HG03558 (cell line): ENCODE results near the gene DDX50.
"Not testable (repeated sequence)": the region's sequence is repeated elsewhere in the genome, so short reads cannot be mapped to it uniquely, and the experiment has no call there.

Source experiments
- ATAC-seq: cut with Tn5 transposase; IDR thresholded peaks from one replicate; pipeline ENCODE4 v1.9.1; 2021; ENCODE audit warnings: moderate number of reproducible peaks; ENCODE audit not compliant: unreplicated experiment; ENCODE audit errors: extremely low read depth

Gene DDX50, protein sequence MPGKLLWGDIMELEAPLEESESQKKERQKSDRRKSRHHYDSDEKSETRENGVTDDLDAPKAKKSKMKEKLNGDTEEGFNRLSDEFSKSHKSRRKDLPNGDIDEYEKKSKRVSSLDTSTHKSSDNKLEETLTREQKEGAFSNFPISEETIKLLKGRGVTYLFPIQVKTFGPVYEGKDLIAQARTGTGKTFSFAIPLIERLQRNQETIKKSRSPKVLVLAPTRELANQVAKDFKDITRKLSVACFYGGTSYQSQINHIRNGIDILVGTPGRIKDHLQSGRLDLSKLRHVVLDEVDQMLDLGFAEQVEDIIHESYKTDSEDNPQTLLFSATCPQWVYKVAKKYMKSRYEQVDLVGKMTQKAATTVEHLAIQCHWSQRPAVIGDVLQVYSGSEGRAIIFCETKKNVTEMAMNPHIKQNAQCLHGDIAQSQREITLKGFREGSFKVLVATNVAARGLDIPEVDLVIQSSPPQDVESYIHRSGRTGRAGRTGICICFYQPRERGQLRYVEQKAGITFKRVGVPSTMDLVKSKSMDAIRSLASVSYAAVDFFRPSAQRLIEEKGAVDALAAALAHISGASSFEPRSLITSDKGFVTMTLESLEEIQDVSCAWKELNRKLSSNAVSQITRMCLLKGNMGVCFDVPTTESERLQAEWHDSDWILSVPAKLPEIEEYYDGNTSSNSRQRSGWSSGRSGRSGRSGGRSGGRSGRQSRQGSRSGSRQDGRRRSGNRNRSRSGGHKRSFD

DNA sequence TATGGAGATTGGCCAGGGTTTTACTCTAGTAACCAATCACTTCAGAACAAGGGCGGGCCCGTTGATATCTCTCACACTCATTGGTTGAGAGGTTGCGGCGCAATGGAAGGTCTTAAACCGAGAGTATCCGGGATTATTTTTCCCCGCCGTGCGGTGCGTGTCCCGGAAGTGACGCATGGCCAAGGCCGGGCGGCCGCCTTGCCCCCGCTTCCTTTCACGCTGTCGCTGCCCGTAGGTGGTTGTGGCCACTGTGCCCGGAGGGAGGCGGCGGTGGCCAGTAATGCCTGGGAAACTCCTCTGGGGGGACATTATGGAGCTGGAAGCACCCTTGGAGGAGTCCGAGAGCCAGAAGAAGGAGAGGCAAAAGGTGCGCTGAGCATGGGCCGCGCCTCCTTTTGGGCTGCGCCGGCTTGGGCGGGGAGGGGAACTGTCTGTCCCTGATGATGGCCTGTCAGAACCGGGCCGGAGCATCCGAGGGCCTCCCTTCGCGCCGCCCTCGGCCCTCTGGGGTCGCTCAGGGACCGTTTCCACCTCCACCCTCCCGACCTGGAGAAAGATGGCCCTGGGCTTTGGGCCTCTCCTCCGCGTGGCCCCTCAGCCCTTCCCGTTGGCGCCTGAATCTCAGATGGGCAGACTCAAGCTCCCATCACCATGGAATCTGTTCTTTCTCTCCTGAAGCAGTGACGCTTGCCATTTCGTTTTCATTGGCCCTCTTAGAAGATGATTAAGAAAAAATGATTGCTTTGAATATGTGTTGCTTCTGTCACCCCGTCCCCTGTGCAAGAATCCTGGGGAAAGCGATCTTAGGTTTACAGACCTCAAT is at the start of gene DDX50:
Gene DDX50 (plus strand): TSS at position 211 of the 823 bp plus-strand sequence. CDS start 70 bp downstream, at position 281.
- ATAC-seq, result peak; percentile 92

DNA sequence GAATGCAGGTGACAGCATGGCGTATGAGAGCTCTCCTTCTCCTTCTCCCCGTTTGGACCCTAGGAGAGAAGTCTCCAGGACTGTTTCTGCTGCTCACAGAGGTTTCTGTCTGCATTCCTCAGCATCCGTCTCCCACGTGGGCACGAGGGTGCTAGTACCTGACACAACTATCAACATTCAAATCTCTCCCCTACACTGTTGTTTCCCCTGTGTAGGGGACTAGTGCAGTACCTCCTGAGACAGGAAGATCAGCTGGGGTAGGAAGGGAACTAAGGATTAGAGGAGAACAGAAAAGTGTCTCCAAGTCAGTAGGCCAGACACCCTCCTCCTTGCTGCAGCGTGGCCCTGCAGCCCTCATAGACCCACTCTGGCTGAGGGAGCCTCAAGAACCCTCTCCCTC is 44.8 kb upstream of the DDX50 start:
- ATAC-seq, result no peak

DNA sequence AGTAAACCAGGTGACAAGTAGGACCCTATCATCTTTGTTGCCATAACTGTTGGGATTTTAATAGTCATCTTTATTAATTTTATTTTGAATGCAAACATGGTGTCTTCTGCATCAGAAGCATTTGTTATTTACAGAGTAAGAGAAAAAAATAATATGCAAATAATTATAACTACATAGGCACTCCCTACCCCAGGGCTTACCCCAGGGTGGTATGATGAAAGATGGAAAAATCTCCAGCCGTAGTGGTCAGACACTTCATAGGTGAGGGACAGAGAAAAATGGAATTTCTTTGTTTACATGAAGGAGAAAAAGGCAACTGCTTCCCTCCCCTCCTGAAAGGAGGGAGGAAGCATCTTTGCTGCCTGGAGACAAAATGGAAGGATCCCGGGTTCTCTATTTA is 44.1 kb upstream of the DDX50 start:
- no peak for ATAC-seq

DNA sequence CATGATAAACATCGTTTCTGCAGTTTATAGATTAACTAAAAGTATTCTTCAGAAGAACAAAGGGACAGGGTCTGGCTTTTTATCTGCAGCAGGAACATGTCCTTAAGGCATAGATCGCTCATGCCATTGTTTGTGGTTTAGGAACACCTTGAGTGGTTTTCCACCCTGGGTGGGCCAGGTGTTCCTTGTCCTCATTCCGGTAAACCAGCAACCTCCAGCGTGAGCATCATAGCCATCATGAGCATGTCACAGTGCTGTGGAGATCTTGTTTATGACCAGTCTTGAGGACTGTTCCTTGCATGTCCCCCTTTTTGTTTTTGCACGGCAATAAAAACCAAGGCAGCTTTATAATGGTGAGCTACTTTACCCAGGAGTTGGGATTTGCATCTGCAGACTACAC is 39.9 kb upstream of the DDX50 start:
- ATAC-seq, result no peak

DNA sequence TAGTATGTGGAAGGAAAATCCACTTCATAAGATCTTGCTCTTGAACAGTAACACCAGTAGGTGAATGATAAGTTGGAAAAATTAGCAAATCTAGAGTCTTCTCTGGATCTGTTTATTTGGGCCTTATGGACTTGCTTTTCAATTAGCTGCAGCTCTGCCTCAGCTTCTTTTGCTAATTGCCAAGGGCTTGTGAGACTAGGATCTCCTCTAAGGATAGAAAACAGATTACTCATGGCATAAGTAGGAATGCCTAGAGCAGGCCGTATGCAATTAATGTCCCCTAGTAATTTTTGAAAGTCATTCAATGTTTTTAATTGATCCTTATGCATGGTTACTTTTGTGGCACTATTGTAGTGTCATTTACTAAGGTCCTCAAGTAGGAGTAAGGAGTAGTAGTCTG is 36.5 kb upstream of the DDX50 start:
- no peak for ATAC-seq

DNA sequence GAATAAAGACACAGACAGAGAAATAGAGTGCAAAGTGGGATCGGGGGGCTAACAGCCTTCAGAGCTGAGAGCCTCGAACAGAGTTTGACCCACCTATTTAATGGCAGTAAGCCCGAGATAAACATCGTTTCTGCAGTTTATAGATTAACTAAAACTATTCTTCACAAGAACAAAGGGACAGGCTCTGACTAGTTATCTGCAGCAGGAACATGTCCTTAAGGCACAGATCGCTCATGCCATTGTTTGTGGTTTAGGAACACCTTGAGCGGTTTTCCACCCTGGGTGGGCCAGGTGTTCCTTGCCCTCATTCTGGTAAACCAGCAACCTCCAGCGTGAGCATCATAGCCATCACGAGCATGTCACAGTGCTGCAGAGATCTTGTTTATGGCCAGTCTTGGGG is 32.9 kb upstream of the DDX50 start:
- ATAC-seq, result not testable (repeated sequence)

- ATAC-seq, result no peak
These were observed 31.5 kb upstream of the DDX50 start for GRCh38 chr10:68869623-68870022.

GRCh38 chr10:68870061-68870460 is 31.1 kb upstream of the DDX50 start:
- no peak for ATAC-seq

DNA sequence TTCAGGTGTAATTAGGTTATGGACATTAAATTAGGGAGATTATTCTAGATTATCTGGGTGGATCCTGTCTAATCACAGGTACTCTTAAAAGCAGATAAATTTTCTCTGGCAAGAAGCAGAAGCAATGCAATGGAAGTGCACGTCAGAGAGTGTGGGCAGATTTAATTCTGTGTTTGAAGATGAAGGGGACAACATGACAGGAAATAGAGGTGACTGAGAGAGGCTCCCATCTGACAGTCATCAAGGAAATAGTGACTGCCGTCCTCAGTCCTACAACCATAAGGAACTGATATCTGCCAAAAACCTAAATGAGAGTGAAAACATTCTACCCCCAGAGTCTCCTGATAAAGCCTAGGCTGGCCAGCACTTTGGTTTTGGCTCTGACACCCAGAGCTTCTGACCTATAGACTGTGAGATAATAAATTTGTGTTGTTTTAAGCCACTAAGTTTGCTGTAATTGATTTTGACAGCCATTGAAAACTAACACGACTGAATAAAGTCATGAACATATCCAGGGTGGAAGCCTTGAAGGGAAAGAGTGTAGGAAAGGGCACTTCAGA is 30.5 kb upstream of the DDX50 start:
- no peak for ATAC-seq

- no peak for ATAC-seq
These were observed 29.9 kb upstream of the DDX50 start for GRCh38 chr10:68871105-68871711.

DNA sequence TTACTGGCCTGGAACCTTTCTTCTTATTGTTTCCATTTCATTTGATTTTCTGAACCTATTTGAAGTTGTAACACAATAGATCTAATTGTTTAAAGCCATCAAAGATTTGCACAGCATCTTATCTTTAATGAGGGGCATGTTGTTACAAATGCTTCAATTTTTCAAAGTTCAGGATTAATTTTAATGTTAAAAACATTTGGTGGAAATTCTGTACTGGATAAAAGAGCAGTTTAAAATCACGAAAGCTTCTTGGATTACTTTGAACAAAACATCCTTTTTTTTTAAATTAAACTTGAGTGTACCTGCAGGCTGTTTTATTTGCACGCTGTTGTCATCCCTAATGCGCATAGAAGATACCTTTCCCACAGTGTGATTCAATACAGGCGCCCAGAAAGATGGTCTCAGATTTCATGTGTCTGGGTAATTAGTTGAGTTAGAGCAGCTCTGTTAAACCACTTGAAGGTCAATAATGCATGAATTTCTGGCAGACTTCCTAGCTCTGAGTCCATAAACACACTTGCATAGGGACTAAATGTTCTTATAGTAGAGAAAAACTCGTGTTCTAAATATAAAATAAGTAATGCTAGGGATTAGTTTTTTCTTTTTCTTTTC is 29.3 kb upstream of the DDX50 start:
- no peak for ATAC-seq

- no peak for ATAC-seq
These were observed 24.6 kb upstream of the DDX50 start for GRCh38 chr10:68876246-68877138.

DNA sequence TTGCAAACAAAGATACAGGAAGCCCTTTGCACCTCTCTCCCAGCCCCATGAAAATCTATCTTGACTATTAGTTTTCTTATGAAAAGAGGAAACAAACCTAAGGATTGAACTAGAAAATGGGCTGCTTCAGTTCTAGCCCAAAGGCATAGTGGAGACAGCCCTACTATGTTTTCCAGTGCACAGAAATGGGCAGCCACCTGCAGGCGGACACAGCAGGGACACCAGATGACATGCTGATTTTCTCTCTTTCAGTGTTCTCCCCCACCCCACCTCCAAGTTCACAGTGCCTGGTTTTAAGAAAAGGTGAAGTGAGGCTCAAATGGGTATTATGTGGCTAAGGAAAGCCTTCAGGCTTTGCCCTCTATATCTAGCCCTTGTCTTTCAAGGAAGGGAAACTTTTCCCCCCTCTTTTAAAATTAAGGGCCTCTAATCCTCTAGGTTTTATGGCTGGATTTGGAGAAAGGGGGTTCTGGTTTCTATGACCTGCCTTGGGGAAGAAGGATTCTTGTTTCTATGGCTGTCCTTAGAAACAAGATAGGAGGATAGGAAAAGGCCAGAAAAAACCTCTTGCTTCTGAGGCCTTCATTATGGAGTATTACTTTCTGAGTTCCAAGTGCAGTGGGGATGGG is 23.5 kb upstream of the DDX50 start:
- ATAC-seq, result no peak

- no peak for ATAC-seq
These were observed 22.6 kb upstream of the DDX50 start for GRCh38 chr10:68878496-68878895.

DNA sequence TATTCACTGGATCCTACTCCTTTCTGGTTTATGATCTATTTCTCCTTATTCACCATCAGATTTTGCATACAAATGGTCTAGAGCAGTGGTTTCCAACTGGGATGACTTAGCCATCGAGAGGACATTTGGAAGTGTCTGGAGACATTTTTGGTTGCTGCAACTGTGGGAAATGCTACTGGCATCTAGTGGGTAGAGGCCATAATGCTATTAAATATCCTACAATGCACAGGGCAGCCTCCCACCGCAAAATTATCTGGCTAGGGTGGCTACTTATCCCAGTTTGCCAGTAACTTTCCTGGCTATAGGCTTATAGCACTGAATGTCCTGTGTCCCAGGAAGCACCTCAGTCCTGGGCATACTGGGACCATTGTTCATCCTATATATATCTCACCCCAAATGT is 21.5 kb upstream of the DDX50 start:
- ATAC-seq, result no peak

DNA sequence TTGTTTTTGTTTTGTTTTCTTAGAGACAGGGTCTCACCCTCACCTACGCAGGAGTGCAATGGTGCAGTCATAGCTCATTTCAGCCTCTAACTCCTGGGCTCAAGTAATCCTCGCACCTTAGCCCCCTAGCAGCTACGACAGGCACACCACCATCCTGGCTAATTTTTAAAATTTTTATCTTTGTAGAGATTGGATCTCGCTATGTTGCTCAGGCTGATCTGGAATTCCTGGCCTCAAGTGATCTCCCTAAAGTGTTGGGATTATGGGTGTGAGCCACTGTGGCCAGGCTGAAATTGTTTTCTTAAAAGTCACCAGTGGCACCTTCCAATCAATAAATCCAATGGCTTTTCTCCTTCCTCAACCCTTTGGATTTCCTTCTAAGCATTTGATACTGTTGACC is 20.9 kb upstream of the DDX50 start:
- ATAC-seq, result no peak

DNA sequence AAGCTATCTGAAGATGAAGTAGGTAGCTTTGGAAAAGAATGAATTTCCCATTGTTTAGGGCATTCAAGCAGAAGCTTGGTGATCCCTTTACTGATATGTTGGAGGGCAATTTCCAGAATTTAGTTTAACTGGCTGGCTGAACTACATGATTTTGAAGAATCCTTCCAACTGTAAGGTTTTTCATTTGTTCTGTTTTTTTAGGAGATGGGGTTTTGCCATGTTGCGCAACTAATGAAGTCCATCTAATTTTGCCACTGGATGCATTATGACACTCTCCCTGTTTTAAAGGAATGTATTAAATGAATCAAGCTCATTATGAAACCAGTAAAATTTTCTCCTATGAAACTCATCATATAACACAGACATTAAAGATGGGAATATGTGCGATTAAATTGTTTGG is 6.1 kb upstream of the DDX50 start:
- no peak for ATAC-seq

- no peak for ATAC-seq
These were observed 3.8 kb upstream of the DDX50 start for GRCh38 chr10:68897336-68897741.
